HG03045 (cell line): ENCODE data around the gene HRH1.
"Not testable (repeated sequence)": the region's sequence is repeated elsewhere in the genome, so short reads cannot be mapped to it uniquely, and the experiment has no call there.

Source experiments
- ATAC-seq: cut with Tn5 transposase; IDR thresholded peaks from one replicate; pipeline ENCODE4 v1.9.1; 2021; ENCODE audit warnings: mild to moderate bottlenecking, moderate library complexity; ENCODE audit not compliant: unreplicated experiment

HRH1 gene

GRCh38 chr3:11154036-11154952 lies at the start of gene HRH1:
Gene HRH1 (plus strand): TSS chr3:11154493. CDS start chr3:11259038, 104,545 bp downstream.
- no peak for ATAC-seq

DNA sequence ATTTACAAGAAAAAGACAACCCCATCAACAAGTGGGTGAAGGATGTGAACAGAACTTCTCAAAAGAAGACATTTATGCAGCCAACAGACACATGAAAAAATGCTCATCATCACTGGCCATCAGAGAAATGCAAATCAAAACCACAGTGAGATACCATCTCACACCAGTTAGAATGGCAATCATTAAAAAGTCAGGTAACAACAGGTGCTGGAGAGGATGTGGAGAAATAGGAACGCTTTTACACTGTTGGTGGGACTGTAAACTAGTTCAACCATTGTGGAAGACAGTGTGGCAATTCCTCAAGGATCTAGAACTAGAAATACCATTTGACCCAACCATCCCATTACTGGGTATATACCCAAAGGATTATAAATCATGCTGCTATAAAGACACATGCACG lies 41.0 kb upstream of the HRH1 start:
- not testable (repeated sequence) for ATAC-seq

GRCh38 chr3:11115548-11115947 lies 38.7 kb upstream of the HRH1 start:
- no peak for ATAC-seq

- no peak for ATAC-seq
Measured at GRCh38 chr3:11116336-11117059, 37.8 kb upstream of the HRH1 start.

DNA sequence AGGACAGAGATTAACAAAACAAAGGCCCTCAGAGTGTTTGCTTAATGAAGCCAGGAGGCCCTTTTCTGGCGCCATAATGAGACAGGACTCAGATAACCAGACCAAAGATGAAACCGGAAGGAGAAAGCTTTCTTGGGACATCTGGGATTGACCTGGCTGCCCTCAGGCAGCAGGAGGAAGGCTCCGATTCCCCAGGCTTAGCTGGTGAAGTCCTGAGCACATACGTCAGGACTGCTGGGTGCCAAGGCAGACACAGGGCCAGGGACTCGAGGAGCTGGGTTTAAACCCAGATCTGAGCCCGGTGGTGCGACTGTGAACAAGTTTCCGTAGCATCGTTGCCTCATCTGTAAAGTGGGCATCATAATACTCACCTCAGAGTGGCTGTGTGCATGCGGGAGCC lies 36.7 kb upstream of the HRH1 start:
- ATAC-seq, result no peak

GRCh38 chr3:11118181-11118682 lies 36.1 kb upstream of the HRH1 start:
- no peak for ATAC-seq

DNA sequence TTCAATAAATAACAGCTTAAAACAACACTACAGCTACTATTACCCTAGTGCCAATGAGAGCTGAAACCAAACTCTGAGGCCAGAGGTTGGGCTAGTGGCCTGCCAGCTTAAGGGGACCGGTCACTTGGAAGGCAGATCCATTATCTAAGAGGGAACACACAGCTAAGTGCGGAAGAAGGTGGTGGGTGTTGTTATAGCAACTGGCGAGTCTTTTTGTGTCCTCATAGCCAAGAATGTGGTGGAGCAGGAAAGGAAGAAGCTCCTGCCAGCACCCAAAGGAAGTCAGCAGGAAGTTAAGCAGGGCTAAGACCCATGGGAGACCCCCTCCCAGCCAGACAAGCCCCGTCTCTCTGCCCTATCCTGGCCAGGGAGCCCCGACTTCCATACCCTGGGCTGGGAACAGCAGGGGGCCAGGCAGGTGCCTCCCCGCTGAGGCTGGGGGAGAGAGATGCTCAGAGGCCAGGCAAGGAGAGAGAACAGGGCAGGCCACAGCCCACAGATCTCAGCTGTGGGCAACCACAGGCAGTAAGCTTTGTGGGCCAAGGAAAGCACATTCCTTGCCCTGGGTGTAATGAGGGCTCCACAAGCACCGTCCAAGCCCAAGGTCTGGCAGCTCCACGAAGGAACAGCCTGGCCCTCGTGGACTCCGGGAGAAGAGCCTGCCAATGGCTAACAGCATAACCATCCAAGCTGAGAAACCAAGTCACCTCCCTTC lies 34.0 kb upstream of the HRH1 start:
- no peak for ATAC-seq

GRCh38 chr3:11126653-11127052 lies 27.6 kb upstream of the HRH1 start:
- no peak for ATAC-seq

GRCh38 chr3:11128682-11129632 lies 25.3 kb upstream of the HRH1 start:
- no peak for ATAC-seq

DNA sequence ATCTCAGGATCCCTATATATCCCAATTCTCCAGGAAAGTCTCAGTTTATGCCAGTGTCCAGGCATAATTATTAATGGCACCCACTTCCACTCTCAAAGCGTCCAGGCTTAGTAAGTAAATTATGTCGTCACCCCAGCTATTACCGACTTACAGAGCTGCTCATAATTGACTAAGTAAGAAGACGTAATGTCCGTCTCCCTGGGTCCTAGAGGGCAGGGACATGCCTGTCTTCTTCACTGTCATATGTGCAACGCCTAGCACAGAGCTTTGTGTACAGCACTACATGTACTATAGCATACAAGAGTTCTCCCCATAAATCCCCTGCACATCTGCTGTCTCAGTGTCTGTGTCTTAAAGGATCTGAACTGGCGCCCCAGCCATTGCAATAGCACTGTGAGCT lies 23.9 kb upstream of the HRH1 start:
- ATAC-seq, result no peak

- no peak for ATAC-seq
Measured at GRCh38 chr3:11131371-11131770, 22.9 kb upstream of the HRH1 start.

GRCh38 chr3:11131886-11132285 lies 22.4 kb upstream of the HRH1 start:
- ATAC-seq, result not testable (repeated sequence)

DNA sequence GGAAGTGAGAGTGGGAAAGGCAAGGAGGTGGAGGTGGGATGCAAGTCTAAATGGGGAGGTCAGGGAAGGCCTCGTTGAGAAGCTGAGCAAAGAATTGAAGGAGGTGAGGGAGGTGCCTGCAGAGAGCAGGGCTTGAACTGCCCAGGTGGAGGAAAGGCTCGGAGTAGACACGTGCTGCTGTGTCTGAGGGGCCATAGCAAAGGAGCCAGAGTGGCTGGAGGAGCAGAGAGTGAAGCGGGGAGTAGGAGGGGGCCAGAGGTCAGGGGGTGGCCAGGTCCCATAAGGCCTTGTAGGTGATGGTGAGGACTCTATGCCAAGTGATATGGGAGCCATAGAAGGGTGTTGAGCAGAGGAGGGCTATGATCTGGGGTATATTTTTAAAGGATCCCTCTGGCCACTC lies 21.4 kb upstream of the HRH1 start:
- ATAC-seq, result no peak

GRCh38 chr3:11134794-11135193 lies 19.5 kb upstream of the HRH1 start:
- ATAC-seq, result no peak

DNA sequence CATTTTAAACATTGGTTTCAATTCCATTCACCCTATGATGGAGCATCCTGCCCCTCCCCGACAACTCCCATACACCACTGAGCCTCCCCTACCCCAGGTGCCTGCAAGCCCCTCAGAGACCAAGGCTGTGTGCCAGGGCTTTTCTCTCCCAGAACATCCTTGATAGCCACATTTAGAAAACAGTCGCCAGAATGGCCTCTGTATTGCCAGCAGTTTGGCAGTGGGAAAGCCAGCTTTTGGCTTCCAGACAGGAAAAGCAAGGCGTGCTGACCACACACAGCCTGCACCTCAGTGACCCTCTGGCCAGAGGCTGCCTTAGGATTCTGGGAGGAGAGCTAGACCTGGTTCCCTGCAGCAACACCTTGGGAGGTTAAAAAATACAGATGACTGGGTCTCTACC lies 18.2 kb upstream of the HRH1 start:
- ATAC-seq, result no peak

- no peak for ATAC-seq
Measured at GRCh38 chr3:11136830-11137626, 17.3 kb upstream of the HRH1 start.

GRCh38 chr3:11137627-11137959 lies 16.7 kb upstream of the HRH1 start:
- no peak for ATAC-seq

DNA sequence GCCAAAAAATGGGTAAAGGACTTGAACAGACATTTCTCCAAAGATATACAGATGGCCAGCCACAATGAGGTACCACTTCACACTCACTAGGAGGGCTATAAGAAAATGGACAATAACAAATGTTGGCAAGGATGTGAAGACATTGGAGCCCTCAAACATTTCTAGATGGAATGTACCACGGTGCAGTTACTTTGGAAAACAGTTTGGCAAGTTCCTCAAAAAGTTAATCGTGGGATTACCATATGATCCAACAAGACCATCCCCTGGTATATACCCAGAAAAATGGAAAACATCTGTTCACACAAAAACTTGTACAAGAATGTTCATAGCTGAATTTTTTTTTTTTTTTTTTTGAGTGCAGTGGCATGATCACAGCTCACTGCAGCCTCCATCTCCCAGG lies 15.9 kb upstream of the HRH1 start:
- ATAC-seq, result no peak

- ATAC-seq, result peak; percentile 71
Measured at GRCh38 chr3:11140030-11140712, 14.1 kb upstream of the HRH1 start.
